MM.1S (cell line): ENCODE results near the gene MAD1L1.

Source experiments
- CTCF ChIP-seq: fragments of 300-600 bp; sonication (generic); IDR thresholded peaks from 2 replicates; pipeline ENCODE4 v1.5.1; 2016; ENCODE audit warnings: antibody characterized with exemption, low read length, mixed read lengths
- EZH2phosphoT487 ChIP-seq: fragments of 300-600 bp; sonication (generic); IDR thresholded peaks from 2 replicates; pipeline ENCODE4 v1.6.1; 2018; ENCODE audit warnings: antibody characterized with exemption, low read length

GRCh38 chr7:2198206-2198605 is 34.5 kb downstream of the MAD1L1 start:
- no peak for TF ChIP-seq EZH2phosphoT487
- no peak for TF ChIP-seq CTCF
